ENCODE results near the gene XIRP2. TPM values are rescaled to one million over a fixed set of nuclear protein-coding genes. Genes with fewer than 3 reads are reported as not detected.

Gene XIRP2
- total and polyA plus RNA-seq, 2 of the 8 experiments (the other 6 are each of a cell fraction or from before 2014, with no cell fraction given), result 0.11 TPM; not detected in 1

- no peak overlapping the region for H2AFZ ChIP-seq (ENCODE audit: low read length)
- no peak overlapping the region for H2BK15ac ChIP-seq (ENCODE audit: low read length)
- H2BK12ac ChIP-seq (ENCODE audit: low read depth, low read length), result 0 out of 2 replicates have a peak overlapping the region, but pooled peaks have one; percentile 20
- H3K27me3 ChIP-seq (replicated peaks in 1 of 4; ENCODE audit: control insufficient read depth in 3 of 4, extremely low read depth in 1 of 4, insufficient read depth in 3 of 4, low read length in 3 of 4), result no peaks in the 10 kb centered on the region
- H4K20me1 ChIP-seq (replicated peaks in 1 of 2; ENCODE audit: control insufficient read depth in 1 of 2, insufficient read depth in 2 of 2, low read length in 2 of 2), result peaks cover 6 to 10% of the 10 kb centered on the region in 2 experiments
- no peak overlapping the region for H4K5ac ChIP-seq (ENCODE audit: insufficient read length, low read depth, low read length)
- no peak overlapping the region for H3K14ac ChIP-seq (ENCODE audit: insufficient read length)
- peaks cover 16% of the 10 kb centered on the region for H3K23me2 ChIP-seq (ENCODE audit: low read depth, low read length)
- FAIRE-seq (no peak), DNase-seq (ENCODE audit: low read depth in 1 of 2, low spot score in 2 of 2) (peak in 1 of 2 experiments; percentile 70)
- H3K27ac ChIP-seq (ENCODE audit: low read depth, low read length), result no peak overlapping the region
- H2BK20ac ChIP-seq (ENCODE audit: low read length), result no peak overlapping the region
- no peaks in the 10 kb centered on the region for H3K9me3 ChIP-seq (ENCODE audit: insufficient read depth in 2 of 2, low read depth in 1 of 2, low read length in 1 of 2)
- 2% methylated on average over 34 of the region's 39 CpGs; no CpG with 5 or more reads in 1 of the 2 experiments for WGBS, 2 experiments (ENCODE audit: extremely low coverage in 1 of 2, insufficient coverage in 1 of 2, insufficient read length in 1 of 2, insufficient replicate concordance in 2 of 2, low coverage in 1 of 2, low lambda C conversion rate in 2 of 2, missing lambda C conversion rate in 1 of 2)
- peak overlapping the region; percentile 18 for H2BK120ac ChIP-seq (replicated peaks; ENCODE audit: low read depth, low read length)
- no peak overlapping the region for H3K23ac ChIP-seq (ENCODE audit: insufficient read length)
- H3K56ac ChIP-seq (replicated peaks; ENCODE audit: insufficient read length, low read depth, low read length), result no peak overlapping the region
- peaks cover 0 to 7% (median 4%) of the 10 kb centered on the region in 4 experiments; a peak in 5 of 7 replicates for H3K4me1 ChIP-seq (replicated peaks in 1 of 4; ENCODE audit: control insufficient read depth in 3 of 4, insufficient read depth in 4 of 4, low read length in 3 of 4)
- H4K91ac ChIP-seq (replicated peaks; ENCODE audit: insufficient read length, low read length), result no peak overlapping the region
- no peak overlapping the region for H4K8ac ChIP-seq (ENCODE audit: extremely low read depth, insufficient read depth, low read length)
- 0 out of 2 replicates have a peak overlapping the region, but pooled peaks have one; percentile 49 for H3K18ac ChIP-seq (ENCODE audit: extremely low read depth, low read length)
- no peak overlapping the region for H2BK5ac ChIP-seq (ENCODE audit: low read depth, low read length)
- H3K4me2 ChIP-seq (ENCODE audit: insufficient read depth in 1 of 2, low read depth in 2 of 2, low read length in 2 of 2), result peak overlapping the region; percentile 91 to 94
- ChIA-PET POLR2A (ENCODE audit: partially characterized antibody) (interaction anchor here (0.9 to 3.3 kb wide), 7 partner anchors 10 to 44 kb away, joined by 3 to 21 read pairs (median 3); no protein-coding TSS in a partner anchor), CTCF (ENCODE audit: partially characterized antibody) (interaction anchor here (0.7 to 2.8 kb wide), 9 partner anchors 9 to 824 kb away, joined by 3 to 15 read pairs (median 3); no protein-coding TSS in a partner anchor)
- H3K36me3 ChIP-seq (ENCODE audit: control insufficient read depth in 2 of 4, insufficient read depth in 4 of 4, low read length in 3 of 4), result no peaks in the 10 kb centered on the region
- peak overlapping the region in 2 of 4 experiments; percentile 4 to 23; a peak in 2 of 7 replicates for H3K9ac ChIP-seq (replicated peaks in 1 of 4; ENCODE audit: extremely low read depth in 1 of 4, low read depth in 3 of 4, low read length in 3 of 4)
- H3K4ac ChIP-seq (replicated peaks; ENCODE audit: insufficient read length, low read depth, low read length), result no peak overlapping the region
- no peaks in the 10 kb centered on the region for H3K79me1 ChIP-seq (ENCODE audit: low read depth, low read length)
- H3K79me2 ChIP-seq (ENCODE audit: control insufficient read depth in 1 of 2, insufficient read depth in 2 of 2, low read length in 2 of 2), result peaks cover 9 to 59% of the 10 kb centered on the region in 2 experiments
- no peak overlapping the region for H2AK5ac ChIP-seq (ENCODE audit: low read depth, low read length)
- H3K4me3 ChIP-seq (ENCODE audit: extremely low read depth in 1 of 4, insufficient read depth in 2 of 4, low read depth in 3 of 4, low read length in 4 of 4), result peak overlapping the region; percentile 79 to 84 (median 80)
- TF ChIP-seq CTCF (IDR thresholded peaks at IDR 0.05; ENCODE audit: control extremely low read depth in 1 of 3, insufficient read depth in 1 of 3, low read depth in 1 of 3, low read length in 3 of 3), result peak in 1 of 3 experiments; percentile 29; a peak in 1 of 4 replicates
- no peak; a peak in 1 of 4 replicates for TF ChIP-seq SIN3A (conservative IDR thresholded peaks at IDR 0.05 in 1 of 2, IDR thresholded peaks at IDR 0.05 in 1 of 2; ENCODE audit: low read depth in 1 of 2, low read length in 2 of 2)
- peak; percentile 36; the same call in 1 of the 2 replicates for TF ChIP-seq KDM1A (IDR thresholded peaks at IDR 0.05; ENCODE audit: borderline replicate concordance, low read length)
- TF ChIP-seq KDM4A (IDR thresholded peaks at IDR 0.05; ENCODE audit: low read depth, low read length, severe bottlenecking), result peak; percentile 10
- TF ChIP-seq SUZ12 (IDR thresholded peaks at IDR 0.05; ENCODE audit: low read length), result peak; percentile 51; the same call in 1 of the 2 replicates
- TF ChIP-seq EZH2 (IDR thresholded peaks at IDR 0.05; ENCODE audit: low read depth, low read length, severe bottlenecking), result no peak
- TF ChIP-seq ASH2L (IDR thresholded peaks at IDR 0.05; ENCODE audit: low read length), result peak; percentile 59
Observed at GRCh38 chr2:167293943-167294775, 405.9 kb downstream of the XIRP2 start.

Measured in H1 (cell line).